ENCODE results near the gene RAD23A. TPM values are rescaled to one million over a fixed set of nuclear protein-coding genes. Genes with fewer than 3 reads are reported as not detected.

RAD23A gene
- 100 to 1,000 TPM in 1 of 4 donors, 10 to 100 TPM in 3; 93.0 to 114 (median 98.4) TPM for polyA plus RNA-seq
- long read RNA-seq, donor 1 = 0 reads
- long read RNA-seq, donor 2, transcript RAD23A-207 (2 exons, 545 nt) = minor isoform, 8 of 22 reads
- long read RNA-seq, donor 2, transcript RAD23A-201 (9 exons, 1,736 nt) = minor isoform, 5 of 22 reads
- long read RNA-seq, donor 2, transcript RAD23A-203 (9 exons, 1,746 nt) = major isoform, 9 of 22 reads
- long read RNA-seq, donor 2, partial matches to known transcripts = 0 of 22 reads
- long read RNA-seq, donor 2, other reads (novel, unspliced or antisense) = 0 of 22 reads
- long read RNA-seq, donor 3, transcript RAD23A-203 (9 exons, 1,746 nt) = major isoform, 12 of 33 reads
- long read RNA-seq, donor 3, transcript RAD23A-207 (2 exons, 545 nt) = major isoform, 12 of 33 reads
- long read RNA-seq, donor 3, transcript RAD23A-201 (9 exons, 1,736 nt) = minor isoform, 9 of 33 reads
- long read RNA-seq, donor 3, partial matches to known transcripts = 0 of 33 reads
- long read RNA-seq, donor 3, other reads (novel, unspliced or antisense) = 0 of 33 reads
- long read RNA-seq, donor 4, partial matches to known transcripts = 0 of 3 reads
- long read RNA-seq, donor 4, other reads (novel, unspliced or antisense) = 0 of 3 reads
- long read RNA-seq, donor 5, transcript RAD23A-207 (2 exons, 545 nt) = major isoform, 5 of 11 reads
- long read RNA-seq, donor 5, partial matches to known transcripts = 0 of 11 reads
- long read RNA-seq, donor 5, other reads (novel, unspliced or antisense) = 0 of 11 reads
- long read RNA-seq, donor 6, transcript RAD23A-203 (9 exons, 1,746 nt) = minor isoform, 17 of 48 reads
- long read RNA-seq, donor 6, transcript RAD23A-201 (9 exons, 1,736 nt) = minor isoform, 13 of 48 reads
- long read RNA-seq, donor 6, transcript RAD23A-207 (2 exons, 545 nt) = major isoform, 18 of 48 reads
- long read RNA-seq, donor 6, partial matches to known transcripts = 0 of 48 reads
- long read RNA-seq, donor 6, other reads (novel, unspliced or antisense) = 0 of 48 reads
- long read RNA-seq, donor 7, transcript RAD23A-203 (9 exons, 1,746 nt) = minor isoform, 58 of 201 reads
- long read RNA-seq, donor 7, transcript RAD23A-207 (2 exons, 545 nt) = minor isoform, 54 of 201 reads
- long read RNA-seq, donor 7, transcript RAD23A-201 (9 exons, 1,736 nt) = major isoform, 61 of 201 reads
- long read RNA-seq, donor 7, partial matches to known transcripts = 27 of 201 reads
- long read RNA-seq, donor 7, other reads (novel, unspliced or antisense) = 0 of 201 reads
- long read RNA-seq, donor 8, partial matches to known transcripts = 0 of 3 reads
- long read RNA-seq, donor 8, other reads (novel, unspliced or antisense) = 0 of 3 reads
- long read RNA-seq, donor 9, transcript RAD23A-203 (9 exons, 1,746 nt) = major isoform, 5 of 13 reads
- long read RNA-seq, donor 9, partial matches to known transcripts = 0 of 13 reads
- long read RNA-seq, donor 9, other reads (novel, unspliced or antisense) = 0 of 13 reads
- long read RNA-seq, donor 10, transcript RAD23A-201 (9 exons, 1,736 nt) = minor isoform, 12 of 52 reads
- long read RNA-seq, donor 10, transcript RAD23A-207 (2 exons, 545 nt) = major isoform, 21 of 52 reads
- long read RNA-seq, donor 10, transcript RAD23A-203 (9 exons, 1,746 nt) = minor isoform, 18 of 52 reads
- long read RNA-seq, donor 10, partial matches to known transcripts = 0 of 52 reads
- long read RNA-seq, donor 10, other reads (novel, unspliced or antisense) = 0 of 52 reads

- H3K27ac ChIP-seq (ENCODE audit: low read depth in 1 of 3, low read length in 2 of 3) = peak within 1 kb of the TSS; percentile 85 to 95 (median 94)
- peak within 1 kb of the TSS; percentile 78 to 86 (median 85) for H3K4me3 ChIP-seq (ENCODE audit: low read depth in 1 of 3, low read length in 3 of 3)
- no peak for FAIRE-seq
- H3K9me3 ChIP-seq (ENCODE audit: control insufficient read depth in 2 of 2, insufficient read depth in 1 of 2, low read depth in 1 of 2, low read length in 1 of 2) = no peaks in the 10 kb centered on the region
- no peaks in the 10 kb centered on the region for H3K27me3 ChIP-seq (ENCODE audit: control insufficient read depth in 3 of 3, insufficient read depth in 3 of 3, low read length in 3 of 3)
- H3K36me3 ChIP-seq (ENCODE audit: control insufficient read depth in 3 of 3, insufficient read depth in 2 of 3, low read depth in 1 of 3, low read length in 3 of 3) = peaks cover 21 to 84% (median 29%) of the 10 kb centered on the region in 3 donors
- 0 to 1% (median 0%) methylated on average over 41 to 62 of the region's 62 CpGs for WGBS, 3 donors
- DNase-seq = peak; percentile 98 to 100
- peaks cover 0 to 23% (median 2%) of the 10 kb centered on the region in 3 donors for H3K4me1 ChIP-seq (ENCODE audit: control insufficient read depth in 3 of 3, insufficient read depth in 2 of 3, low read depth in 1 of 3, low read length in 2 of 3)
Measured at GRCh38 chr19:12945479-12946091, at the start of gene RAD23A. Gene RAD23A, plus strand, starts transcription at chr19:12945862. Its CDS starts 87 bp downstream, at chr19:12945949.

GRCh38 chr19:12896460-12896859 lies 49.2 kb upstream of the RAD23A start:
- peaks cover 0 to 3% (median 0%) of the 10 kb centered on the region in 3 donors for H3K4me1 ChIP-seq (ENCODE audit: control insufficient read depth in 3 of 3, insufficient read depth in 2 of 3, low read depth in 1 of 3, low read length in 2 of 3)
- H3K36me3 ChIP-seq (ENCODE audit: control insufficient read depth in 3 of 3, insufficient read depth in 2 of 3, low read depth in 1 of 3, low read length in 3 of 3) = peaks cover 0 to 62% (median 0%) of the 10 kb centered on the region in 3 donors
- no peak for FAIRE-seq
- H3K27me3 ChIP-seq (ENCODE audit: control insufficient read depth in 3 of 3, insufficient read depth in 3 of 3, low read length in 3 of 3) = no peaks in the 10 kb centered on the region
- no peaks in the 10 kb centered on the region for H3K9me3 ChIP-seq (ENCODE audit: control insufficient read depth in 2 of 2, insufficient read depth in 1 of 2, low read depth in 1 of 2, low read length in 1 of 2)
- no peak for DNase-seq
- no peak overlapping the region for H3K4me3 ChIP-seq (ENCODE audit: low read depth in 1 of 3, low read length in 3 of 3)
- H3K27ac ChIP-seq (ENCODE audit: low read depth in 1 of 3, low read length in 2 of 3) = no peak overlapping the region
- WGBS, 3 donors = 96 to 99% (median 98%) methylated on average over 17 of the region's 17 CpGs

- H3K4me3 ChIP-seq (ENCODE audit: low read depth in 1 of 3, low read length in 3 of 3) = no peak overlapping the region
- H3K36me3 ChIP-seq (ENCODE audit: control insufficient read depth in 3 of 3, insufficient read depth in 2 of 3, low read depth in 1 of 3, low read length in 3 of 3) = peaks cover 0 to 48% (median 0%) of the 10 kb centered on the region in 3 donors
- no peaks in the 10 kb centered on the region for H3K9me3 ChIP-seq (ENCODE audit: control insufficient read depth in 2 of 2, insufficient read depth in 1 of 2, low read depth in 1 of 2, low read length in 1 of 2)
- WGBS, 3 donors = 70 to 79% (median 77%) methylated on average over 10 of the region's 10 CpGs
- H3K27ac ChIP-seq (ENCODE audit: low read depth in 1 of 3, low read length in 2 of 3) = peak overlapping the region in 1 of 3 donors; percentile 66
- no peaks in the 10 kb centered on the region for H3K27me3 ChIP-seq (ENCODE audit: control insufficient read depth in 3 of 3, insufficient read depth in 3 of 3, low read length in 3 of 3)
- DNase-seq = no peak
- FAIRE-seq = no peak
- no peaks in the 10 kb centered on the region for H3K4me1 ChIP-seq (ENCODE audit: control insufficient read depth in 3 of 3, insufficient read depth in 2 of 3, low read depth in 1 of 3, low read length in 2 of 3)
Measured at GRCh38 chr19:12899891-12900518, 45.7 kb upstream of the RAD23A start.

GRCh38 chr19:12907166-12907565 lies 38.5 kb upstream of the RAD23A start:
- DNase-seq = no peak
- H3K4me3 ChIP-seq (ENCODE audit: low read depth in 1 of 3, low read length in 3 of 3) = no peak overlapping the region
- H3K27ac ChIP-seq (ENCODE audit: low read depth in 1 of 3, low read length in 2 of 3) = no peak overlapping the region
- H3K4me1 ChIP-seq (ENCODE audit: control insufficient read depth in 3 of 3, insufficient read depth in 2 of 3, low read depth in 1 of 3, low read length in 2 of 3) = no peaks in the 10 kb centered on the region
- no peaks in the 10 kb centered on the region for H3K9me3 ChIP-seq (ENCODE audit: control insufficient read depth in 2 of 2, insufficient read depth in 1 of 2, low read depth in 1 of 2, low read length in 1 of 2)
- H3K27me3 ChIP-seq (ENCODE audit: control insufficient read depth in 3 of 3, insufficient read depth in 3 of 3, low read length in 3 of 3) = no peaks in the 10 kb centered on the region
- FAIRE-seq = no peak
- peaks cover 0 to 3% (median 0%) of the 10 kb centered on the region in 3 donors for H3K36me3 ChIP-seq (ENCODE audit: control insufficient read depth in 3 of 3, insufficient read depth in 2 of 3, low read depth in 1 of 3, low read length in 3 of 3)
- WGBS, 3 donors = 77 to 89% (median 87%) methylated on average over 9 of the region's 9 CpGs

GRCh38 chr19:12912571-12912970 lies 33.1 kb upstream of the RAD23A start:
- FAIRE-seq = no peak
- H3K4me1 ChIP-seq (ENCODE audit: control insufficient read depth in 3 of 3, insufficient read depth in 2 of 3, low read depth in 1 of 3, low read length in 2 of 3) = peaks cover 0 to 10% (median 0%) of the 10 kb centered on the region in 3 donors
- H3K36me3 ChIP-seq (ENCODE audit: control insufficient read depth in 3 of 3, insufficient read depth in 2 of 3, low read depth in 1 of 3, low read length in 3 of 3) = no peaks in the 10 kb centered on the region
- peaks cover 0 to 11% (median 0%) of the 10 kb centered on the region in 3 donors for H3K27me3 ChIP-seq (ENCODE audit: control insufficient read depth in 3 of 3, insufficient read depth in 3 of 3, low read length in 3 of 3)
- H3K27ac ChIP-seq (ENCODE audit: low read depth in 1 of 3, low read length in 2 of 3) = peak overlapping the region in 2 of 3 donors; percentile 65 to 80
- no peaks in the 10 kb centered on the region for H3K9me3 ChIP-seq (ENCODE audit: control insufficient read depth in 2 of 2, insufficient read depth in 1 of 2, low read depth in 1 of 2, low read length in 1 of 2)
- no peak overlapping the region for H3K4me3 ChIP-seq (ENCODE audit: low read depth in 1 of 3, low read length in 3 of 3)
- DNase-seq = no peak
- WGBS, 3 donors = 36 to 49% (median 36%) methylated on average over 4 of the region's 4 CpGs

GRCh38 chr19:12913011-12913561 lies 32.6 kb upstream of the RAD23A start:
- H3K27me3 ChIP-seq (ENCODE audit: control insufficient read depth in 3 of 3, insufficient read depth in 3 of 3, low read length in 3 of 3) = peaks cover 0 to 11% (median 0%) of the 10 kb centered on the region in 3 donors
- FAIRE-seq = no peak
- no peaks in the 10 kb centered on the region for H3K36me3 ChIP-seq (ENCODE audit: control insufficient read depth in 3 of 3, insufficient read depth in 2 of 3, low read depth in 1 of 3, low read length in 3 of 3)
- H3K4me1 ChIP-seq (ENCODE audit: control insufficient read depth in 3 of 3, insufficient read depth in 2 of 3, low read depth in 1 of 3, low read length in 2 of 3) = peaks cover 0 to 10% (median 0%) of the 10 kb centered on the region in 3 donors
- H3K27ac ChIP-seq (ENCODE audit: low read depth in 1 of 3, low read length in 2 of 3) = peak overlapping the region in 2 of 3 donors; percentile 65 to 80
- no peaks in the 10 kb centered on the region for H3K9me3 ChIP-seq (ENCODE audit: control insufficient read depth in 2 of 2, insufficient read depth in 1 of 2, low read depth in 1 of 2, low read length in 1 of 2)
- 22 to 25% (median 23%) methylated on average over 22 of the region's 22 CpGs for WGBS, 3 donors
- DNase-seq = peak; percentile 26 to 53
- no peak overlapping the region for H3K4me3 ChIP-seq (ENCODE audit: low read depth in 1 of 3, low read length in 3 of 3)

Measured in small intestine (tissue), 16 donors.